Urothelium cell line (cell line): ENCODE measurements around the gene SAT2.
"Not testable (repeated sequence)": the region's sequence is repeated elsewhere in the genome, so short reads cannot be mapped to it uniquely, and the experiment has no call there.

ENCODE experiments used
- DNase-seq: peaks from one replicate; pipeline ENCODE4 v3.0.0; 2011; ENCODE audit warnings: low spot score, mixed read lengths
- FAIRE-seq: peaks from 2 replicates; lab custom pipeline; 2011; peaks lifted over from hg19 to GRCh38; lab: Jason Lieb, UNC

The SAT2 gene

DNA sequence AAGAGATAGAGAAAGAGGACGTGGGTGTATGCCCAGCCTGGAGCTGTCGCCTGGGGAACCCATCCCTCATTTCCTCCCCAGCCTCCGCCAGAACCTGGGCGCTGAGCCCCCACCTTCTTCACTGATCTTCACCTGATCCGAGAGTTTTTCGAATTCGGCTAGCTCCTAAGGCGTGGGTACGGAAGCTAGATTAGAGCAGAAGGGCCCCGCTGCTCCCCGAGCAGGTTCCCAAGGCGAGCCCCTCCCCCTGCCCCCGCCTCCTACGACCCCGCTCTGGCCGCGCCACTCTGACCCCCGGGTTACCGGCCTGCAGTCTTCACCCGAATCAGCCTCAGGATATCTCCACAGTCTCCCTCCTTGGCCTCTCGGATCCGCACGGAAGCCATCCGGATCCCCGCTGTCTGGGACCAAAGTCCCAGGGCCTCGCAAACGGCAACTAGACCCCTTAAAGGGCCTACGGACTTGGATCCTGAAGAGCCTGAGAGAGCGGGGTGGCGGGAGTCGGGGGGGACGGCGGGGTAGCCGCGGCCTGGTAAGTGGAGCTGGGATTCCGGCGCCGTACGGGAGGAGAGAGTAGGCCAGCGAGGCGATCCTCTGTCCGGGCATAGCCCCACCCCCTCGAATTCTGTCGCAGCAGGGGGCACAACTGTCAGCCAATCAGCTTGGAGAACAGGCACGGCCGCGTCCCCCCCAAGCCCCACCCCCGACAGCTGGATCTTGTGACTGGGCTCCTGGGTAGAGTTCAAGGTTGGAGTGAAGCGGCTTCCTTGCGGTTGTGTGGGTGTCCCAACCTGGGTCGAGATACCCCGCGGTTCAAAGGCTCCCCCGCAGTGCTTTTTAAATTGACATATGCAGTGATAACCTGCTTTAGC, at the start of gene SAT2:
SAT2 (minus strand) TSS at position 572 of the 872 bp plus-strand sequence; CDS start at position 386, 186 bp downstream.
- FAIRE-seq: no peak
- peak; percentile 93 for DNase-seq

DNA sequence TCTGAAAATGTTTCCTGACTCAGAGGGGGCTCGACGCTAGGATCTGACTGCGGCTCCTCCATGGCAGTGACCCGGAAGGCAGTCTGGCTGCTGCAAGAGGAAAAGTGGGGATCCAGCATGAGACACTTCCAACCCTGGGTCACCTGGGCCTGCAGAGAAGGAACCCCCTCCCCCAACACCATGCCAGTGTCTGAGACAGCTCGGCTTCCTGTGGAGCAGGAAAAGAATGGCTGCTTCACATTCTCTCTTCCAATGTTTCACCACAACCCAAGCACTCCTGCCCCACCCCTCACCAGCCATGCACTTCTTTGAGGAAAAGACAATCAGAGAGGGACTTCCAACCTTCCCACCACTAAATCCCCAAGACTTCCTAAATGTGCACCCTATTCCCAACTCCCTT, 48.9 kb upstream of the SAT2 start:
- FAIRE-seq: no peak
- DNase-seq: no peak

DNA sequence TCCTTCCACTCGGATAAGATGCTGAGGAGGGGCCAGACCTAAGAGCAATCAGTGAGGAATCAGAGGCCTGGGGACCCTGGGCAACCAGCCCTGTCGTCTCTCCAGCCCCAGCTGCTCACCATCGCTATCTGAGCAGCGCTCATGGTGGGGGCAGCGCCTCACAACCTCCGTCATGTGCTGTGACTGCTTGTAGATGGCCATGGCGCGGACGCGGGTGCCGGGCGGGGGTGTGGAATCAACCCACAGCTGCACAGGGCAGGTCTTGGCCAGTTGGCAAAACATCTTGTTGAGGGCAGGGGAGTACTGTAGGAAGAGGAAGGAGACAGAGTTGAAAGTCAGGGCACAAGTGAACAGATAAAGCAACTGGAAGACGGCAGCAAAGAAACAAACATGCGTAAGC, 47.3 kb upstream of the SAT2 start:
- no peak for DNase-seq
- no peak for FAIRE-seq

DNA sequence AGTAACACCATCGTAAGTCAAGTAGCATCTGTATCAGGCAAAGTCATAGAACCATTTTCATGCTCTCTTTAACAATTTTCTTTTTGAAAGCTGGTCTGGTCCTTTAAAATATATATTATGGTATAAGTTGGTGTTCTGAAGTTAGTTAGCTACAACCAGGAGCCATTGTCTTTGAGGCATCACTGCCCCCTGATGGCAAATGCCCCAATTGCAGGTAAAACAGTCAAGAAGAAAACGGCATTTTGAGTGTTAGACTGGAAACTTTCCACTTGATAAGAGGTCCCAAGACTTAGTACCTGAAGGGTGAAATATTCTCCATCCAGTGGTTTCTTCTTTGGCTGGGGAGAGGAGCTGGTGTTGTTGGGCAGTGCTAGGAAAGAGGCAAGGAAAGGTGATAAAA, 45.6 kb upstream of the SAT2 start:
- no peak for DNase-seq
- no peak for FAIRE-seq

DNA sequence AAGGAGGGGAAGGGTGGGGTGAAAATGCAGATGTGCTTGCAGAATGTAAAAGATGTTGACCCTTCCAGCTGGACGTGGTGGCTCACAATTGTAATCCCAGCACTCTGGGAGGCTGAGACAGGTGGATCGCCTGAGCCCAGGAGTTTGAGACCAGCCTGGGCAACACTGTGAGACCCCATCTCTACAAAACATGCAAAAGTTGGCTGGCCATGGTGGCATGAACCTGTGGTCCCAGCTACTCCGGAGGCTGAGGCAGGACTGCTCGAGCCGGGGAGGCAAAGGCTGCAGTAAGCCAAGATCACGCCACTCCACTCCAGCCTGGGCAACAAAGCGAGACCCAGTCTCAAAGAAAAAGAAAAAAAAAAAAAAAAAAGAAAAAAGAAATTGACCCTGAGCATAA, 40.9 kb upstream of the SAT2 start:
- DNase-seq (no peak), FAIRE-seq (no peak)

DNA sequence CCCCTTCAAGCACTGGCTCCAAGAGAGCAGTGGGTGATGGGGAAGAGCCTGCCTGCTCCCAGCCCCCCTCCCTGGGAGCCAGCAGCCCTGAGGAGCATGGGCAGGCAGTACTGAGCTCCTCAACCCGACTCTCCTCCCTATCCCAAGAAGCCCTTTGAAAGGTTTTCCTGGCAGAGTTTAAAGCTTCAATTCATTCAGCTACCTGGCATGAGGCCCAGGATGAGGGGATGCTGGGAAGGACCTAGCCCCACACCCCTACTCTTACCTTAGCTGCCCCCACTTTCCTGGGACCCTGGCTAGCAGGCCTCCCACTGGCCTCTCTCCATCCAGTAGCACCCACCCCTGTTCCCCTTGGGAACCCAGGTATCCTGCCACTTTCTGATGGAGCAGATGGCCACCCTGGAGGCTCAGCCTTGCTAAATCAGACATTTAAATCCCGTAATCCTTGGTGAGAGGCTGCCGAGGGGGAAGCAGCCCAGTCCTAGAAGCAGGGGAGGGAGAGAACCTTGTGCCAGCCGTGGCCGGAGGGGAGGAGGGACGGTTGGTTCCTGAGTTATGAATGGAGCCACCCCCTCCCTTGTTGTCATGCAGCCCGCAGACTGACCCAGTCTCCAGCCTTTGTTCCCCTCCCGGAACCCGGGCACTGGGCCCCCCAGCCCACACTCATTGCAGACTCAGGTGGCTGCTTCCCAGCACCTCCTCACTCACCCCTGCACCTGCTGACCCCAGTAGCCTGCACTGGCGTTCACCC, 40.2 kb upstream of the SAT2 start:
- DNase-seq: no peak
- FAIRE-seq: no peak

DNA sequence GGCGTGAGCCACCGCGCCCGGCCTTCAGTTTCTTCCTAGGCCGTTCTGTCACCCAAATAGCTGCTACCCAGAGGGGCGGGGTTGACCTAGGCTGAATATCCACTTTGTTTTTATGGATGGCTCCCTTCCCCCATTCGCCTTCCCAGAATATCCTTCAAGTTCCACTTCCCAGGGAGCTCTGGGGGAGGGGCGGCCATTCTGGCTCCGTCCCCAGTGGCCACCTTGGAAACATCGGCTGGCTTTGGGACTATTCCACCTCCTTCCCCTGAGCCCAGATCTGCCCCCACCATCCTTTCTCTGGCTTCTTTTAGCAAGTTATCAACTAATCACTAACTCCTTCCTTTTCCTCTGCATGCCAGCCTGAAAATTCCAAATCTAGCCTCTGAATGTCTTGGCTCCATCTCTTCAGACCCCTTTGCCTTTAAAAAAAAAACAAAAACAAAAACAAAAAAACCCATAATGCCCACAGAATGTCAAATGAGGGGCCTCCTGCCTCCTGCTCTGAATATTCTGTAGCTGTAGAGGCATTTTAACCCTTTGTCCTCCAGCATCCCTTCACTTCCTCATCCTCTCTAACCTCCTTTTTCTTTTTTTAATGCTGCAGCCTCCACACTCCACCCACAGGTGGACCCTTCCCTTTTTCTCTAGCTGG, 29.5 kb upstream of the SAT2 start:
- DNase-seq (no peak), FAIRE-seq (no peak)

DNA sequence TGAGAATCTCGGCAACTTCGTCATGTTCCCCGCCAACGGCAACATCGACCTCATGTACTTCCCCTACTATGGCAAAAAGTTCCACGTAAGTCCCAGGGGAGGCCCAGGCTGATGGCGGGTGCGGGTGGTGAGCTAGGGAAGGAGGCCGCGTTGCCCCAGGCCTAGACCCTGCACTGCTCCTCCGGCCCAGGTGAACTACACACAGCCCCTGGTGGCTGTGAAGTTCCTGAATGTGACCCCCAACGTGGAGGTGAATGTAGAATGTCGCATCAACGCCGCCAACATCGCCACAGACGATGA, 27.9 kb upstream of the SAT2 start:
- DNase-seq: no peak
- no peak for FAIRE-seq

DNA sequence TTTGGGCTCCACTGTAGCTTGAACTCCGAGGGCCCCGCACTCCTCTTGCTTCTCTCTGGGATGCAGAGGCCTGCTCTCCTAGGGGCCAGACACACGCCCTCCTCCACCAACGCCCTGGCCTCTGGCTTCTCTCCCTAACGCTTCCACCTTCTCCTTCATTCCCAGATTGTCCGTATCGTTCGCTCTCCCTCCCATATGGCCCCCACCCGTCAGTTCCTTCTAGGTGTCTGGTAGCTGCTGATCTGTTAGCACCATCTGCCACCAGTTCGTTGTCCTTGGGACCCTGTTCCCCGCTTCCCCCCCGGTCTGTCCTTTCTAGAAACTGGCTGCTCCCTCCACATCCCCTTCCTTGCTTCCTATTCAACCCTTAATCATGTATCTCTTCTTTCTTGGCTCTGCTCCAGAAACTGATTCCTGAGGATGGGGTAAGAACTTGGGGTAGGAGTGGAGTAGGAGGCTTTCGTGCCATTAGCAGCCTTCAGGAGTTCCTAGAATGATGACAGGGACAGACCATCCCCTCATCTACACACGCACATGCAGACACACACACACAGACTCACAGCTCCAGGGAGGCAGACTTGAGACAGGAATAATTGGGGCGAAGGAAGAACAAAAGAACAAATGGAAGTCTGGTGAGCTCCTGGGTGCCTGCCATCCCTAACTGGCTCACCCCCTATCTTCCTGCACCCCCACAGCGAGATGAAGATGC, 27.4 kb upstream of the SAT2 start:
- FAIRE-seq (no peak), DNase-seq (no peak)

DNA sequence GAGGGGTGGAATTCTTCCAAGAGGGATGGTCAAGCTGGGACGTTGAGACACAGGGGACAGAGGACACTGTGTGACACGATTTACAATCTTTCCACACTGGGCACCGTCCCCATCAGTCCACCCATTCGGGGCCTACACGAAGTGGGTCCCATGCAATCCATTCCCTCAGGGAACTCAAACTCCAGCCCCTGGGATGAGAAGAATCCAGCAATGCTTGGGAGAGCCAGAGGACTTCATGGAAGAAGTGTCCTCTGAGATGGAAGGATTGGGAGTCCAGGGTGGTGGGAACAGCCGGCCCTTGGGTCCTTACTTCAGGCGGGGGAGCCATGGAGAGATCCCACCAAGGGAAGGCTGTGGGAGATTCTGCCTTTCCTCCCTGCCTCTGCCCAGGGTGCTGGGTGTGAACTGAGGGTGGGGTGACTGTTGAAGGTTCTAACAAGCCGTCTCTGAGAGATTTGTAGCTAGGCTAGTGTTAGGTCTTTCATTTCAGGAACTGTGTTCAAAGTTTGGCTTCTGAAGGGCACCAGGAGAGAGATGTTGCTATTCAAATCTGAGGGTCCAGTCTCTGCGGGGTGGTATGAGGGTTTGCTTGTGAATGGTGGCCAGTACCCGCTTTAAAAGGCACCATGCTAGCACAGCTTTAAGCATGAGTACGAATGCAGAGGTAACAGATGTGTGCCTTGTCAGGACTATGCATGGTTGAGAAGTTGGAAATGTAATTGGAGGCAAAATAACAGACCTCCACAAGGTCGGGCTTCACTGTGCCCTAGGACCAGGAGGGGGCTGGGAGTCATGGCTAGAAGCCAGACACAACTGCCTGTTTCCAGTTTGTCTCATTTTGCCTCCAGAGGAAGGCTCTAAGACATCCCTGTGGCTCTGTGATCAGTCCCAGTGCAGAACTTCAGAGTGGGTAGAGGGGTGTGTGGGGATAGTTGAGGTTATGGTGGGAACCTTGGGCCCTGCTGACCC, 25.1 kb upstream of the SAT2 start:
- no peak for FAIRE-seq

DNA sequence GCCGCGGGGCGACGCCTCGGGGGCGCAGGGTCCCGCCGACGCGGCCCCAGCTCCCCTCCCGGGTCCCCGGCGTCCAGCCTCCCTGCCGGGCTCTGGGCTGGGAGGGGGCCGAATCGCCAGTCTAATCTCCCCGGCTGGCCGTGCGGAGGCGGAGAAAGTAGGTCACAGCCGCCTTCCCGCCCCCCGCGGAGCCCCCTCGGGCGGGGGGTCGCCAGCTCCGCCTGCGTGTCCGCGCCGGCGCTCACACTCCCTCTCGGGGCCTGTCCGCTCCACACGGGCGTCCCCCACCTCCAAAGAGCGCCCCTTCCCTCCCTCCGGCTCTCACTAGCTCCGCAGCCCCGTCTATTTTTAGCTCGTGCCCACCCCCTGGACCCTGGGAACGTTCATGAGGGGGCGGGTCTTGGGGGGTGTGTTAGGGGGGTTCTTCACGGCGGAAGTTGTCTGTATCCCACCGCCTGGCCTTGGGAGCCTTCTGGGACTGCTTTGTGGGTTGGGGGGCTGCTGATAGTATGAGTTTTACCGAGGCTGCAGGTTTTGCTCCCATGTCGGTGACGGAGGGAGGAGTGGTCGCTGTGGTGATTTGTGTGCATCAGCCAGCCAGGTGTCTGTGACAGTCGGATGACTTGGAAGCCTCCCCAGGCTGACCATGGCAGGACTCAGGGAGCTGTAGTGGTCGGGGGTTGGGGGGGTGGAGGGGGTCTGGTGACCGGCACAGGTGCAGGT, 24.2 kb upstream of the SAT2 start:
- FAIRE-seq (no peak), DNase-seq (no peak)

More for the DNA sequence above, 25.1 kb upstream of the SAT2 start:
- no peak for DNase-seq

DNA sequence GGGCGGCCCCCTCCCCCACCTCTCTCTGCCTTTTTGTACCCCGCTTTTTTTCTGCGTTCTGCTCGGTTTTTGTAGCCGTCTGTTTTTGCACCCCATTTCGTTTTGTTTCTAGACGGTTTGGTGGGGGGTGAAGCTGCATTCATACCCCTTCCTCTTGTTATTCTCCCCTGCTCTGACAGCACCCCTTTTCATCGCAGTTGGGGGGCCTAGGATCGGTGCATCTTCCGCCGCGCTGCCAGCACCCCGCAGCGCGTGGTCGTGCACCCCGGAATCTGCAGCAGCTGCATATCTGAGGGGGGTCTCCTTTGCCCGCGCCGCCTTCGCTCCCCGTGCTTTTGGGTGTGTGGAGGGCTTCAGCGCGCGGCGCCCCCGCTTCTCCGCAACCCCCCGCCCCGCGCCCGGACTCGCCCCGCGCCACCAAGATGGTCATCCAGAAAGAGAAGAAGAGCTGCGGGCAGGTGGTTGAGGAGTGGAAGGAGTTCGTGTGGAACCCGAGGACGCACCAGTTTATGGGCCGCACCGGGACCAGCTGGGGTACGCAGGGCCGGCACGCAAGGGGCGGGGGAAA, 23.6 kb upstream of the SAT2 start:
- DNase-seq: no peak
- FAIRE-seq: no peak

DNA sequence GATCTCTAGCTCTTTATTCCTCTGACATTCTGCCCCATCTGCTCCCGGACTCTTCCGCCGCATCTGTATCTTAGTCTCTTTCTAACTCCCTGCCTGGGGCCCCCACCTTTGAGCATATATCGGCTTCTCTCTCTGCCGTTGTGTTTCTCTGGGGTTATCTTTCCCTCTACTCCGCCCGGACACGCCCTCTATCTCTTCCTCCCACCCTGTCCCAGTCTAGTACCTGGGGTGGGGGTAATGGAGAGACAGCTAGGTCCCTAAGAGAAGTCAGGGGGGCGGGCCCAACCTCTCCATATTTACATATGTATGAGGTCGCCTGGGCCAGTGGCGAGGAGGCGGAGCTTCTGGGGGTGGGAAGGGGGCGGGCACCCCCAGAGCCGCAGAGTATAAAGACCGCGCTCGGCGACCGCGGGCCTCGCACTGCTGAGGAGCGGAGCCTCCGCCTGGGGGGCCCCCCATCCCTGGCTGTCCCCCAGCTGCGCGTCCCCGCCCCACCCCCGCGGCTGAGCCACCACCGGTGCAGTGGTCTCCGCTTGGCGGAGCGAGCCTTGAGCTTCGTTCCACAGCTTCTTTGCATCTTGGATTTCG, 23.0 kb upstream of the SAT2 start, which contains the start of gene ATP1B2:
ATP1B2 (plus strand) TSS at position 418 of the 588 bp plus-strand sequence. CDS start 593 bp downstream, outside the sequence.
- FAIRE-seq: no peak
- peak; percentile 58 for DNase-seq

DNA sequence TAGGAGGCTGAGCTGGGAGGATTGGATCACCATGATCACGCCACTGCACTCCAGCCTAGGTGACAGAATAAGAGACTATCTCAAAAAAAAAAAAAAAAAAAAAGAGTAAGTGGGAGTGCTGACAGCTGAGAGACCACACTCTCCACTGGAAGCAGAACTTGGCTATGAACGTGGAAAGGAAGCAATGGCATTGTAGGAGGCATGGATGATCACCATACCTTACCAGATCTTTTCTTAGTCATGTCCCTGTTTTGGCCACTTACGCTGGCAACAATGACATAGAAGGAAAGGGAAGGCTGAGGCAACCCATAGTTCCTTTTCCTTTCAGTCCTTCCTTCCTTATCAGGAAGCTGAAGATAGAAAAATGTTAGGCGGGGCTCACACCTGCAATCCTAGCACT, 19.4 kb upstream of the SAT2 start:
- FAIRE-seq: no peak
- no peak for DNase-seq

DNA sequence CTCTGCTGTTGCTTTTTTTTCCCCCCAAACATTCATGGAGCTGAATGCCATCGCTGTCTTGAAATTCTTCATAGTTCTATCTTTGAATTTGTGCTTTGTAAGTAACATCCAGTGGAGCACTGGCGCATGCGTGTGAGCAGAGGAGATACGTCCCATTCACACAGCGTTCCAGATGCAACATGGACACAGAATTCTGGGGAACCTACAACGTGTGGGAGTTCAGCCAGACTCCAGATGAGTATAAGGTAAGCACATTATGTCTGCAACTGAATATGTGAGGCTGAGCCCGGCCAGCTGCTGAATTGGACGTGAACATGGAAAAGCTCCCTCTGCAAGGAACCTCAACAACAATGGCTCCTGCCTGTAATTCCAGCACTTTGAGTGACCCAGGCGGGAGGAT, 18.8 kb upstream of the SAT2 start:
- DNase-seq: no peak
- FAIRE-seq: no peak

DNA sequence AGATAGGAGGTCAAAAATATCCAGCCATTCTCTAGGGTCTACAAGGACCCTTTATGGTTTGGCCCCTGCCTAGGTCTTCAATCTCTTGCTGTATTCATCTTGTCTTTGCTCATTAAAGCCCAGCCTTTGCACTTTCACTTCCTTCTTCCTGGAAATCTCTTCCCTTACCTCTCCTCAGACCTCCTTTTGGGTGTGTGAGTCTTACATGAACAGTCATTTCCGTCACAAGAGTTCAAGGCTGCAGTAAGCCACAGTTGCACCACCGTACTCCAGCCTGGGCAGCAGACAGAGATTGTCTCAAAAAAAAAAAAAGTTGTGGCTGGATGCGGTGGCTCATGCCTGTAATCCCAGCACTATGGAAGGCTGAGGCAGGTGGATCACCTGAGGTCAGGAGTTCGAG, 17.2 kb upstream of the SAT2 start:
- no peak for FAIRE-seq

DNA sequence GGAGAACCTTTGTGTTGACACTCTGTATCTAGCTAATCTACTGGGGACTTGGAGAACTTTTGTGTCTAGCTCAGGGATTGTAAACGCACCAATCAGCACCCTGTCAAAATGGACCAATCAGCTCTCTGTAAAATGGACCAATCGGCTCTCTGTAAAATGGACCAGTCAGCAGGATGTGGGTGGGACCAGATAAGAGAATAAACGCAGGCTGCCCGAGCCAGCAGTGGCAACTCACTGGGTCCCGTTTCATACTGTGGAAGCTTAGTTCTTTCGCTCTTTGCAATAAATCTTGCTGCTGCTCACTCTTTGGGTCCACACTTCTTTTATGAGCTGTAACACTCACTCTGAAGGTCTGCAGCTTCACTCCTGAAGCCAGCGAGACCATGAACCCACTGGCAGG, 14.0 kb upstream of the SAT2 start:
- not testable (repeated sequence) for DNase-seq, FAIRE-seq

More for the DNA sequence above, 17.2 kb upstream of the SAT2 start:
- DNase-seq: no peak

DNA sequence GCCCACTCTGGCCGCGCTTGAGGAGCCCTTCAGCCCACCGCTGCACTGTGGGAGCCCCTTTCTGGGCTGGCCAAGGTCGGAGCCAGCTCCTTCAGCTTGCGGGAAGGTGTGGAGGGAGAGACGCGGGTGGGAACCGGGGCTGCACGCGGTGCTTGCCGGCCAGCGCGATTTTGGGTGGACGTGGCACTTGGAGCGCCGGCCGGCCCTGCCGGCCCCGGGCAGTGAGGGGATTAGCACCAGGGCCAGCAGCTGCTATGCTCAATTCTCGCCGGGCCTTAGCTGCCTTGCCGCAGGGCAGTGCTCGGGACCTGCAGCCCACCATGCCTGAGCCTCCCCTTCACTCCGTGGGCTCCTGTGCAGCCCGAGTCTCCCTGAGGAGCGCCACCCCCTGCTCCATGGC, 13.2 kb upstream of the SAT2 start:
- no peak for FAIRE-seq
- no peak for DNase-seq
